Stomach (tissue), 9 donors: ENCODE measurements around the gene CLEC4A. TPM values are rescaled to one million over a fixed set of nuclear protein-coding genes. Genes with fewer than 3 reads are reported as not detected.
"Not testable (repeated sequence)": the region's sequence is repeated elsewhere in the genome, so short reads cannot be mapped to it uniquely, and the experiment has no call there.

Source experiments
- DNase-seq, 2 donors: peaks; one replicate each; pipeline versions ENCODE4 v3.0.0 to v3.0.0-alpha.2; 2013 to 2019
- H3K27ac ChIP-seq, 5 donors: fragments of 200-600 bp in 4 of 5; sonication (generic) in 4 of 5; one replicate each; pipeline ENCODE4 v1.5.1; 2013 to 2019; ENCODE audit warnings: mild to moderate bottlenecking in 1 of 5, moderate library complexity in 1 of 5
- H3K27me3 ChIP-seq, 3 donors: fragments of 200-600 bp; sonication (generic); one replicate each; pipeline ENCODE4 v1.5.1; 2017 to 2019; ENCODE audit warnings: mixed run types in 1 of 3
- H3K36me3 ChIP-seq, 4 donors: fragments of 200-600 bp; sonication (generic); 1 replicate in 3 of 4; 2 replicates in 1 of 4; pipeline ENCODE4 v1.5.1; 2016 to 2019
- H3K4me1 ChIP-seq, 4 donors: fragments of 200-600 bp; sonication (generic); one replicate each; pipeline ENCODE4 v1.5.1; 2016 to 2019
- H3K4me3 ChIP-seq, 4 donors: fragments of 200-600 bp; sonication (generic) in 3 of 4; one replicate each; pipeline ENCODE4 v1.5.1; 2016 to 2019; ENCODE audit warnings: mild to moderate bottlenecking in 1 of 4
- H3K9me3 ChIP-seq, 4 donors: fragments of 200-600 bp; sonication (generic); one replicate each; pipeline ENCODE4 v1.5.1; 2016 to 2019
- CTCF ChIP-seq, 7 experiments: fragments of 450-650 bp in 4 of 7; fragments of 200-600 bp in 3 of 7; sonication (generic) in 3 of 7; IDR thresholded peaks; one replicate each; pipeline ENCODE4 v1.5.1; 2016 to 2019; ENCODE audit warnings: antibody characterized with exemption in 7 of 7, control low read depth in 2 of 7, mild to moderate bottlenecking in 1 of 7
- EP300 ChIP-seq: sonication (generic); formaldehyde crosslinking; IDR thresholded peaks from one replicate; pipeline ENCODE4 v1.6.1; 2017; ENCODE audit warnings: antibody characterized with exemption
- POLR2A ChIP-seq, 4 donors: fragments of 450-650 bp; IDR thresholded peaks; one replicate each; pipeline ENCODE4 v1.6.1; 2016; ENCODE audit warnings: antibody characterized with exemption in 4 of 4, control low read depth in 2 of 4, mild to moderate bottlenecking in 1 of 4, moderate library complexity in 1 of 4
- POLR2AphosphoS5 ChIP-seq, 3 donors: sonication (generic); formaldehyde crosslinking; IDR thresholded peaks; one replicate each; pipeline ENCODE4 v1.6.1; 2016; ENCODE audit warnings: antibody characterized with exemption in 3 of 3
- WGBS, 5 donors: extraction: QIAGEN DNeasy Blood & Tissue Kit in 3 of 5; methylation state at CpG; one replicate each; pipeline versions ENCODE4 v1.1.5 to v1.1.7; 2013 to 2018; 5-methylcytosine and 5-hydroxymethylcytosine counted together
- intact Hi-C: fragments of 100-400 bp; cut with DNase I; formaldehyde crosslinking; loops from one replicate; pipeline ENCODE4 v1.15.1; 2023; ENCODE audit warnings: low total_unique reads
- polyA plus RNA-seq, 3 donors: library from polyadenylated mRNA; stranded (reverse); fragments of 200-250 nt; gene quantifications; one replicate each; pipeline ENCODE4 v1.2.3, GENCODE V29; 2013
- total RNA-seq, 5 donors: library from RNA; depleted of rRNA; stranded (reverse); fragments of >200 nt; gene quantifications; one replicate each; pipeline versions ENCODE4 v1.1.0 to v1.2.3, GENCODE V29; 2014 to 2016
- donor health status: healthy with polysubstance abuse.
- donor health status: Bipolar disorder and iron deficiency.
- donor health status: healthy.

Gene CLEC4A
- total and polyA plus RNA-seq, 8 donors = 2.2 to 2.9 (median 2.6) TPM; not detected in 4

GRCh38 chr12:8120072-8120713 is 3.2 kb upstream of the CLEC4A start:
- peaks cover 0 to 16% (median 5%) of the 10 kb centered on the region in 4 donors for H3K36me3 ChIP-seq
- WGBS, 5 donors = 86 to 95% (median 89%) methylated on average over 4 of the region's 4 CpGs
- no peak overlapping the region for H3K4me3 ChIP-seq
- no peaks in the 10 kb centered on the region for H3K27me3 ChIP-seq
- TF ChIP-seq EP300 (no peak), POLR2AphosphoS5 (IDR thresholded peaks at IDR 0.05) (no peak), POLR2A (IDR thresholded peaks at IDR 0.05) (no peak), CTCF (IDR thresholded peaks at IDR 0.05) (no peak)
- no peak overlapping the region for H3K27ac ChIP-seq
- H3K4me1 ChIP-seq = no peaks in the 10 kb centered on the region
- DNase-seq = no peak
- intact Hi-C loops = no loop called here
- H3K9me3 ChIP-seq = no peaks in the 10 kb centered on the region

- intact Hi-C loops = no loop called here
- no peaks in the 10 kb centered on the region for H3K4me1 ChIP-seq
- H3K9me3 ChIP-seq = no peaks in the 10 kb centered on the region
- no peaks in the 10 kb centered on the region for H3K27me3 ChIP-seq
- DNase-seq = peak in 1 of 2 donors; percentile 32
- peaks cover 0 to 31% (median 16%) of the 10 kb centered on the region in 4 donors for H3K36me3 ChIP-seq
- no peak overlapping the region for H3K27ac ChIP-seq
- WGBS, 5 donors = 59 to 74% (median 63%) methylated on average over 4 of the region's 4 CpGs
- no peak overlapping the region for H3K4me3 ChIP-seq
- TF ChIP-seq CTCF (IDR thresholded peaks at IDR 0.05) = no peak
Observed at GRCh38 chr12:8127138-8127537, 3.7 kb downstream of the CLEC4A start.

DNA sequence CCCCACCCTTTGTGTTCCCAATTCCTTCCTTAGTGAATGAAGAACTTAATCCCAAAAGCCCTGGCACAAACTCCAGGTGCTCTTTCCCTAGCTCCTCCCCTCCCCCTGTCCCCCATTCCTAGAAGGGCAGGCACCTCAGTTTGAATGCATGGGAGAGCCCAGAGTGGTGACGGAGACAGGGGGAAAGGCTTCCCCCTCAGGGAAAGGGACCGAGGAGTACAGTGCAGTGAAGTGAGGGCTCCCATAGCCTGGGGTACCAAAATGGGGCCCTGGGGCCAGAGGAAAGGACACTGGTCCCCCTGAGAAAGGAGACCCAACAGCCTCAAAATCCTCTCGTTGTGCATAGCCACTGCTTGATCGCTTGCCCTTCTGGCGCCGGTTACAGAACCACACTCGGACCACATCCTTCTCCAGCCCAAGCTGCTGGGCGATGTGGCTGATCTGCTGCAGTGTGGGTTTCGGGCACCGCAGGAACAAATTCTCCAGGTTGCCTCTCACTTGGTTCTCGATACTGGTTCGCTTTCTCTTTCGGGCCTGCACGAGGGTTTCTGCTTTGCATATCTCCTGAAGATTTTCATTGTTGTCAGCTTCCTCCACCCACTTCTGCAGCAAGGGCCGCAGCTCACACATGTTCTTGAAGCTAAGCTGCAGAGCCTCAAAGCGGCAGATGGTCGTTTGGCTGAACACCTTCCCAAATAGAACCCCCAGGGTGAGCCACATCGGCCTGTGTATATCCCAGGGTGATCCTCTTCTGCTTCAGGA is 10.4 kb downstream of the CLEC4A start:
- H3K4me1 ChIP-seq, H3K27me3 ChIP-seq, H3K27ac ChIP-seq, H3K4me3 ChIP-seq, H3K9me3 ChIP-seq, DNase-seq, intact Hi-C loops: not testable (repeated sequence)
- peaks cover 4 to 61% (median 44%) of the 10 kb centered on the region in 4 donors for H3K36me3 ChIP-seq
- 91 to 96% (median 94%) methylated on average over 15 to 16 of the region's 18 CpGs for WGBS, 5 donors

DNA sequence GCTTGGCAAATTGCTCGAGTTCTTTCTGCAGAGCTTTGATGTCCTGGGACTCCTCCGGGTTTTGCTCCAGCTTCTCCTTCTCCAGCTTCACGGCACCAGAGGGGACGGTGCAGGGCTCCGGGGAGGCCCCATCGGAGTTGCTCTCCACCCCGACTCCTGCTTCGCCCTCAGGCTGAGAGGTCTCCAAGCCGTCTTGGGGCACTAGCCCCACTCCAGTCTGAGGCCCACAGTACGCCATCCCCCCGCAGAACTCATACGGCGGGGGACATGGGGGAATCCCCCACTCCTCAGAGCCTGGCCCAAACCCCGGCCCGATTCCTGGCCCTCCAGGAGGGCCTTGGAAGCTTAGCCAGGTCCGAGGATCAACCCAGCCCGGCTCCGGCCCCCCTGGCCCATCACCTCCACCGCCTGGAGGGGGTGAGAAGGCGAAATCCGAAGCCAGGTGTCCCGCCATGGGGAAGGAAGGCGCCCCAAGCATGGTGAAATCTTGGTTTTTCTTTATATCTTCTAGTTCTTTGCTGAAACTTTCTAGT is 11.0 kb downstream of the CLEC4A start:
- 92 to 97% (median 95%) methylated on average over 22 to 23 of the region's 23 CpGs for WGBS, 5 donors
- DNase-seq, H3K27me3 ChIP-seq, H3K9me3 ChIP-seq, intact Hi-C loops, H3K27ac ChIP-seq, H3K4me3 ChIP-seq, H3K4me1 ChIP-seq: not testable (repeated sequence)
- H3K36me3 ChIP-seq = peaks cover 4 to 66% (median 45%) of the 10 kb centered on the region in 4 donors

- H3K4me3 ChIP-seq, H3K27me3 ChIP-seq, H3K27ac ChIP-seq, intact Hi-C loops, H3K4me1 ChIP-seq, DNase-seq: not testable (repeated sequence)
- WGBS, 5 donors = 69 to 81% (median 73%) methylated on average over 8 of the region's 8 CpGs
- H3K36me3 ChIP-seq = peaks cover 3 to 41% (median 33%) of the 10 kb centered on the region in 4 donors
- peaks cover 0 to 20% (median 10%) of the 10 kb centered on the region in 4 donors for H3K9me3 ChIP-seq
Observed at GRCh38 chr12:8141647-8142046, 18.2 kb downstream of the CLEC4A start.

DNA sequence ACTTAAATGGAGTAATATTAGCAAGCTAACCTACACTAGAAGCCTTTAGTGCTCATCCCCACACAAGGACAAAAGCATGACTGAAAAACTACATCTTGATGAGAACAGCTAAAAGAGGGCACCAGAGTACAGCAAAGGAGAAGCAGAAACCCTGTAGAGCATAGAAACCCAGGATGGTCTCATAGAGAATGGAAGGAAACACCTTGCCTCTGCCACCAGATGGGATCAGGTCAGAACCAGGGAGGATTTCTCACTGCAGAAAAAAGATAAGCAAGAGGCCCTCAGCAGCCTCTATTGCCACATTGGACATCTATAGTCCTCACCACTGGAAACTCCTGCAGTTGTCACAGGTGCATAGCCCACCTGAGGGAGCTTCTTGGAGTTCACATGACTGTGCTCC is 19.8 kb downstream of the CLEC4A start:
- Histone ChIP-seq H3K9me3 (peaks cover 0 to 20% (median 10%) of the 10 kb centered on the region in 4 donors), H3K27ac (no peak overlapping the region), H3K4me1 (peaks cover 0 to 4% (median 0%) of the 10 kb centered on the region in 4 donors), H3K36me3 (peaks cover 0 to 24% (median 17%) of the 10 kb centered on the region in 4 donors), H3K27me3 (no peaks in the 10 kb centered on the region), H3K4me3 (no peak overlapping the region)
- intact Hi-C loops = no loop called here
- DNase-seq = no peak
- TF ChIP-seq POLR2AphosphoS5 (IDR thresholded peaks at IDR 0.05) = no peak
- TF ChIP-seq EP300 = no peak
- TF ChIP-seq POLR2A (IDR thresholded peaks at IDR 0.05) = no peak
- TF ChIP-seq CTCF (IDR thresholded peaks at IDR 0.05) = no peak
